HepG2 (cell line): ENCODE data around the gene SPAG9. TPM values are rescaled to one million over a fixed set of nuclear protein-coding genes. Genes with fewer than 3 reads are reported as not detected.

Experiments
- ADNP ChIP-seq: sonication (generic); formaldehyde crosslinking; IDR thresholded peaks from 2 replicates; pipeline ENCODE4 v1.4.0; 2020; ENCODE audit warnings: missing genetic modification reagents
- ATF4 ChIP-seq, 2 experiments: fragments of 450-650 bp in 1 of 2; sonication (generic) in 1 of 2; formaldehyde crosslinking; IDR thresholded peaks; 2 replicates each; pipeline versions ENCODE4 v1.5.0 to v1.8.0; 2020 to 2022; ENCODE audit warnings: mild to moderate bottlenecking in 1 of 2, missing genetic modification reagents in 1 of 2
- CC2D1A ChIP-seq: sonication (generic); formaldehyde crosslinking; IDR thresholded peaks from 2 replicates; pipeline ENCODE4 v1.8.1; 2023; ENCODE audit warnings: mild to moderate bottlenecking, missing genetic modification reagents
- CHD2 ChIP-seq: IDR thresholded peaks from 2 replicates; pipeline ENCODE4 v1.6.1; 2011; ENCODE audit warnings: low read depth, low read length, improper control_type of control experiment
- FOXK1 ChIP-seq: sonication (generic); formaldehyde crosslinking; IDR thresholded peaks from 2 replicates; pipeline ENCODE4 v1.4.0; 2020; ENCODE audit warnings: low read depth, missing genetic modification reagents, borderline replicate concordance
- GABPA ChIP-seq, 2 experiments: IDR thresholded peaks; 2 replicates each; pipeline ENCODE4 v1.6.1; 2011 to 2016; ENCODE audit warnings: low read depth in 2 of 2, low read length in 1 of 2, missing biosample characterization in 1 of 2, missing genetic modification characterization in 1 of 2
- HMGA1 ChIP-seq: sonication (generic); formaldehyde crosslinking; conservative IDR thresholded peaks from 2 replicates; pipeline ENCODE4 v1.4.0; 2020; ENCODE audit warnings: missing genetic modification reagents
- JUN ChIP-seq: sonication (generic); formaldehyde crosslinking; IDR thresholded peaks from 2 replicates; pipeline ENCODE4 v1.4.0; 2020; ENCODE audit warnings: mild to moderate bottlenecking, missing genetic modification reagents
- KDM3A ChIP-seq: IDR thresholded peaks from 2 replicates; pipeline ENCODE4 v1.6.1; 2018; ENCODE audit warnings: low read depth, missing compliant biosample characterization
- KLF9 ChIP-seq: IDR thresholded peaks from 2 replicates; pipeline ENCODE4 v1.6.1; 2016; ENCODE audit warnings: low read depth
- NFIB ChIP-seq: sonication (generic); formaldehyde crosslinking; IDR thresholded peaks from 2 replicates; pipeline ENCODE4 v1.9.0; 2021; ENCODE audit warnings: missing genetic modification reagents, mild to moderate bottlenecking, borderline replicate concordance
- PCBP2 ChIP-seq: fragments of 200-400 bp; formaldehyde crosslinking; optimal IDR thresholded peaks from 2 replicates; pipeline ENCODE3; 2018; ENCODE audit warnings: low read length, low read depth; ENCODE audit not compliant: poor library complexity, severe bottlenecking
- PRDM15 ChIP-seq: sonication (generic); formaldehyde crosslinking; IDR thresholded peaks from 2 replicates; pipeline ENCODE4 v1.4.0; 2020; ENCODE audit warnings: missing genetic modification reagents
- SATB2 ChIP-seq: sonication (generic); formaldehyde crosslinking; IDR thresholded peaks from 2 replicates; pipeline ENCODE4 v1.5.0; 2020; ENCODE audit warnings: missing genetic modification reagents
- SP2 ChIP-seq: sonication (generic); formaldehyde crosslinking; IDR thresholded peaks from 2 replicates; pipeline ENCODE4 v1.5.1; 2020; ENCODE audit warnings: mild to moderate bottlenecking, missing genetic modification reagents
- THAP11 ChIP-seq: IDR thresholded peaks from 2 replicates; pipeline ENCODE4 v1.6.1; 2016; ENCODE audit warnings: missing biosample characterization, missing genetic modification reagents
- THYN1 ChIP-seq: sonication (generic); formaldehyde crosslinking; IDR thresholded peaks from 2 replicates; pipeline ENCODE4 v1.8.1; 2023; ENCODE audit warnings: low read depth, mild to moderate bottlenecking, moderate library complexity, missing genetic modification reagents, borderline replicate concordance
- ZBTB44 ChIP-seq: sonication (generic); formaldehyde crosslinking; IDR thresholded peaks from 2 replicates; pipeline ENCODE4 v1.4.0; 2020; ENCODE audit warnings: missing genetic modification reagents
- ZEB1 ChIP-seq: IDR thresholded peaks from 2 replicates; pipeline ENCODE4 v1.6.1; 2012; ENCODE audit warnings: mild to moderate bottlenecking, low read depth, inconsistent platforms; ENCODE audit not compliant: insufficient replicate concordance
- ZNF557 ChIP-seq: sonication (generic); formaldehyde crosslinking; IDR thresholded peaks from 2 replicates; pipeline ENCODE4 v1.4.0; 2020; ENCODE audit warnings: missing genetic modification reagents
- ZNF562 ChIP-seq: sonication (generic); formaldehyde crosslinking; IDR thresholded peaks from 2 replicates; pipeline ENCODE4 v1.8.0; 2022; ENCODE audit warnings: missing genetic modification reagents, borderline replicate concordance
- ZNF615 ChIP-seq: sonication (generic); formaldehyde crosslinking; IDR thresholded peaks from 2 replicates; pipeline ENCODE4 v1.5.0; 2020; ENCODE audit warnings: mild to moderate bottlenecking, missing genetic modification reagents, borderline replicate concordance
- ZNF740 ChIP-seq: sonication (generic); formaldehyde crosslinking; IDR thresholded peaks from 2 replicates; pipeline ENCODE4 v1.4.0; 2020; ENCODE audit warnings: missing genetic modification reagents
- ZNF775 ChIP-seq: sonication (generic); formaldehyde crosslinking; IDR thresholded peaks from 2 replicates; pipeline ENCODE4 v1.4.0; 2020; ENCODE audit warnings: missing genetic modification reagents, mild to moderate bottlenecking, moderate library complexity, borderline replicate concordance
- polyA plus RNA-seq, 8 experiments: library from polyadenylated mRNA; depleted of rRNA in 3 of 8; stranded (reverse) in 7 of 8; unstranded in 1 of 8; fragments of >200 nt; fragmentation: Illumina TruSeq in 4 of 8; extraction: Trizol in 4 of 8; gene quantifications; 2 replicates each; pipeline versions ENCODE4 v1.2.1 to v1.2.3, GENCODE V29; 2011 to 2016; ENCODE audit warnings: low read depth in 4 of 8, missing spikeins in 1 of 8, mixed read lengths in 1 of 8; ENCODE audit not compliant: insufficient read depth in 1 of 8
- total RNA-seq, 5 experiments: library from RNA; depleted of rRNA; stranded (reverse); fragments of >200 nt; fragmentation: Illumina TruSeq; extraction: Trizol; gene quantifications; 2 replicates each; pipeline ENCODE4 v1.2.3, GENCODE V29; 2016; ENCODE audit warnings: low read depth in 1 of 5

Gene SPAG9
- total and polyA plus RNA-seq, 2 of the 13 experiments (the other 11 are each of a cell fraction or from before 2014, with no cell fraction given) = 43.2 to 78.6 TPM

- TF ChIP-seq ATF4 (CRISPR knock-in tag; IDR thresholded peaks at IDR 0.05) (peak in 1 of 2 experiments; percentile 42; a peak in 1 of 4 replicates), ZNF557 (CRISPR knock-in tag) (no peak), ZNF615 (CRISPR knock-in tag) (no peak), ZNF740 (no peak), GABPA (IDR thresholded peaks at IDR 0.05; ENCODE audit: low read depth, low read length) (peak; percentile 31; the same call in 1 of the 2 replicates), GABPA (CRISPR knock-in tag; IDR thresholded peaks at IDR 0.05; ENCODE audit: low read depth) (peak; percentile 68), CHD2 (peak; percentile 63; the same call in 1 of the 2 replicates), SP2 (CRISPR knock-in tag) (peak; percentile 42; the same call in 1 of the 2 replicates), KDM3A (CRISPR knock-in tag) (no peak), ZNF562 (no peak), CC2D1A (CRISPR knock-in tag) (no peak), FOXK1 (CRISPR knock-in tag) (peak; percentile 42; the same call in 1 of the 2 replicates), SATB2 (no peak), PRDM15 (CRISPR knock-in tag) (no peak), ADNP (CRISPR knock-in tag) (no peak), HMGA1 (no peak), PCBP2 (peak; percentile 14), THAP11 (CRISPR knock-in tag) (peak; percentile 84), ZBTB44 (CRISPR knock-in tag) (no peak), JUN (CRISPR knock-in tag) (no peak), ZNF775 (no peak), THYN1 (CRISPR knock-in tag) (no peak), NFIB (no peak), ZEB1 (no peak), KLF9 (CRISPR knock-in tag) (no peak)
Measured at GRCh38 chr17:51120739-51121619, at the start of gene SPAG9 (continued).
